HepG2 (cell line): ENCODE measurements around the gene ALOXE3.

ENCODE experiments used
- CBFB ChIP-seq: sonication (generic); formaldehyde crosslinking; IDR thresholded peaks from 2 replicates; pipeline ENCODE4 v1.4.0; 2020; ENCODE audit warnings: missing genetic modification reagents
- CTCF ChIP-seq: sonication (generic); formaldehyde crosslinking; IDR thresholded peaks from 2 replicates; pipeline ENCODE4 v1.5.0; 2020; ENCODE audit warnings: mild to moderate bottlenecking, missing genetic modification reagents, moderate library complexity
- EZH2 ChIP-seq: conservative IDR thresholded peaks from 2 replicates; pipeline ENCODE4 v1.6.1; 2012; ENCODE audit warnings: mild to moderate bottlenecking, low read depth, low read length, moderate library complexity
- HNRNPLL ChIP-seq: fragments of 200-400 bp; formaldehyde crosslinking; IDR thresholded peaks from 2 replicates; pipeline ENCODE4 v1.6.1; 2017; ENCODE audit warnings: mild to moderate bottlenecking, low read depth, low read length; ENCODE audit not compliant: poor library complexity, severe bottlenecking
- MEF2D ChIP-seq: sonication (generic); formaldehyde crosslinking; IDR thresholded peaks from 2 replicates; pipeline ENCODE4 v1.5.1; 2020; ENCODE audit warnings: mild to moderate bottlenecking, missing genetic modification reagents
- NR2C2 ChIP-seq: sonication (generic); formaldehyde crosslinking; IDR thresholded peaks from 2 replicates; pipeline ENCODE4 v1.4.0; 2020; ENCODE audit warnings: missing genetic modification reagents, mild to moderate bottlenecking, moderate library complexity, borderline replicate concordance
- NR3C1 ChIP-seq: sonication (generic); formaldehyde crosslinking; IDR thresholded peaks from 2 replicates; pipeline ENCODE4 v1.4.0; 2020; ENCODE audit warnings: missing genetic modification reagents
- TBL1XR1 ChIP-seq: fragments of 150-350 bp; IDR thresholded peaks from 2 replicates; pipeline ENCODE4 v1.6.1; 2014; ENCODE audit warnings: borderline replicate concordance, low read length; ENCODE audit not compliant: partially characterized antibody
- TBX2 ChIP-seq: sonication (generic); formaldehyde crosslinking; IDR thresholded peaks from 2 replicates; pipeline ENCODE4 v1.5.0; 2020; ENCODE audit warnings: missing genetic modification reagents, mild to moderate bottlenecking, borderline replicate concordance
- U2AF1 ChIP-seq: fragments of 200-400 bp; formaldehyde crosslinking; optimal IDR thresholded peaks from 2 replicates; pipeline ENCODE3; 2017; ENCODE audit warnings: mild to moderate bottlenecking, low read depth, low read length

GRCh38 chr17:8084250-8084649, 34.1 kb downstream of the ALOXE3 start:
- TF ChIP-seq CBFB (no peak), MEF2D (CRISPR knock-in tag) (no peak), EZH2 (no peak), NR3C1 (no peak), CTCF (CRISPR knock-in tag) (no peak), NR2C2 (CRISPR knock-in tag) (no peak), U2AF1 (no peak), TBL1XR1 (no peak), HNRNPLL (no peak), TBX2 (no peak)
